MCF 10A (cell line): ENCODE results near the gene PCP2. TPM values are rescaled to one million over a fixed set of nuclear protein-coding genes. Genes with fewer than 3 reads are reported as not detected.

Experiments used
- BruUV-seq: library from RNA; stranded (reverse); fragments of 400-500 nt; replicated peaks from 2 replicates; lab custom pipeline; 2021; lab: Mats Ljungman, UMichigan
- CTCF ChIA-PET: fragments of 300-600 bp; sonication (Branson Sonifier 250); formaldehyde crosslinking; extraction: SDS; loops from one replicate; lab custom pipeline; 2021; ENCODE audit warnings: antibody characterized with exemption, inconsistent platforms; lab: Yijun Ruan, JAX
- POLR2A ChIA-PET: fragments of 300-600, 350-650 bp; sonication (Branson Sonifier 250); formaldehyde crosslinking; extraction: SDS; loops from one replicate; lab custom pipeline; 2020; ENCODE audit warnings: antibody characterized with exemption, inconsistent platforms; lab: Yijun Ruan, JAX
- DNase-seq: peaks from one replicate; pipeline ENCODE4 v3.0.0-alpha.2; 2018; ENCODE audit not compliant: unreplicated experiment
- H3K27ac Mint-ChIP-seq: one replicate; pipeline ENCODE4 v1.8.0; 2022; ENCODE audit warnings: mild to moderate bottlenecking, low read depth, mixed read lengths; ENCODE audit not compliant: unreplicated experiment
- H3K27me3 Mint-ChIP-seq: one replicate; pipeline ENCODE4 v1.8.0; 2022; ENCODE audit warnings: mixed read lengths; ENCODE audit not compliant: insufficient read depth, unreplicated experiment
- H3K36me3 Mint-ChIP-seq: one replicate; pipeline ENCODE4 v1.8.0; 2022; ENCODE audit warnings: mild to moderate bottlenecking, moderate library complexity, mixed read lengths; ENCODE audit not compliant: insufficient read depth, unreplicated experiment
- H3K4me1 Mint-ChIP-seq: one replicate; pipeline ENCODE4 v1.8.0; 2022; ENCODE audit warnings: mixed read lengths; ENCODE audit not compliant: insufficient read depth, unreplicated experiment
- H3K4me3 Mint-ChIP-seq: one replicate; pipeline ENCODE4 v1.8.0; 2022; ENCODE audit warnings: mild to moderate bottlenecking, moderate library complexity, mixed read lengths; ENCODE audit not compliant: unreplicated experiment
- H3K9me3 Mint-ChIP-seq: one replicate; pipeline ENCODE4 v1.8.0; 2022; ENCODE audit warnings: mixed read lengths; ENCODE audit not compliant: unreplicated experiment
- CTCF ChIP-seq: fragments of 200-600 bp; IDR thresholded peaks from one replicate; pipeline ENCODE4 v1.8.0; 2022; ENCODE audit warnings: antibody characterized with exemption, mild to moderate bottlenecking; ENCODE audit not compliant: unreplicated experiment
- intact Hi-C: fragments of 100-400 bp; cut with micrococcal nuclease; formaldehyde crosslinking; loops from 2 replicates; pipeline ENCODE4 v1.14.1; 2022
- microRNA-seq: library from miRNA; unstranded; fragments of <30 nt; microRNA quantifications from one replicate; pipeline ENCODE4 v1.2.0, GENCODE V29; 2022
- total RNA-seq: library from RNA; stranded (reverse); gene quantifications from 2 replicates; pipeline ENCODE4 v1.2.3, GENCODE V29; 2022

PCP2 gene
- total RNA-seq, 1 experiment from 2014 or later, result not detected

GRCh38 chr19:7582446-7582845, 51.1 kb downstream of the PCP2 start:
- intact Hi-C loops, result no loop called here
- Mint-ChIP-seq H3K36me3 (no peaks in the 10 kb centered on the region), H3K27me3 (peaks cover 25% of the 10 kb centered on the region), H3K4me3 (no peak overlapping the region), H3K9me3 (no peaks in the 10 kb centered on the region), H3K27ac (no peak overlapping the region), H3K4me1 (peaks cover 17% of the 10 kb centered on the region)
- DNase-seq, result peak; percentile 53
- CTCF ChIA-PET, result interaction anchor here (0.6 to 2.7 kb wide), 2 partner anchors 14 to 182 kb away, joined by 3 to 14 read pairs; no protein-coding TSS in a partner anchor
- no peak for TF ChIP-seq CTCF
- POLR2A ChIA-PET, result no interaction called here
- no TSS peak for BruUV-seq

Small RNA genes within 50 kb of the gene (microRNA-seq; reads per million reads assigned to microRNA genes)
- gene MIR6792, result not detected

Other genes starting within 250 kb of the PCP2 start
- gene PEX11G, start 144.7 kb downstream of the PCP2 start, total RNA-seq, result 5.5 and 6.4 TPM in 2 replicates
- 16.9 and 17.7 TPM in 2 replicates for gene ZNF358, start 117.6 kb downstream of the PCP2 start, total RNA-seq
- 10.8 and 13.9 TPM in 2 replicates for gene MCOLN1, start 111.1 kb downstream of the PCP2 start, total RNA-seq
- 75.8 and 96.1 TPM in 2 replicates for gene PNPLA6, start 98.0 kb downstream of the PCP2 start, total RNA-seq
- gene CAMSAP3, start 37.9 kb downstream of the PCP2 start, total RNA-seq, result 6.7 and 9.1 TPM in 2 replicates
- gene XAB2, start 4.2 kb downstream of the PCP2 start, total RNA-seq, result 28.7 and 29.4 TPM in 2 replicates
- gene PET100, start 3.9 kb downstream of the PCP2 start, total RNA-seq, result 53.9 and 101 TPM in 2 replicates
- gene STXBP2, start 3.4 kb upstream of the PCP2 start, total RNA-seq, result 94.4 and 102 TPM in 2 replicates
- not detected in 2 replicates for gene RETN, start 35.3 kb upstream of the PCP2 start, total RNA-seq
- gene MCEMP1, start 43.4 kb upstream of the PCP2 start, total RNA-seq, result 0.44 TPM in 1 of 2 replicates, not detected in the other
- 123 and 155 TPM in 2 replicates for gene TRAPPC5, start 47.1 kb upstream of the PCP2 start, total RNA-seq
- gene FCER2, start 68.4 kb upstream of the PCP2 start, total RNA-seq, result not detected in 2 replicates
- gene CLEC4G, start 98.4 kb upstream of the PCP2 start, total RNA-seq, result not detected in 2 replicates
- gene CD209, start 113.8 kb upstream of the PCP2 start, total RNA-seq, result not detected in 2 replicates
- not detected in 2 replicates for gene CLEC4M, start 129.5 kb upstream of the PCP2 start, total RNA-seq
- gene EVI5L, start 196.5 kb upstream of the PCP2 start, total RNA-seq, result 23.6 and 25.7 TPM in 2 replicates
- 0.10 and 0.26 TPM in 2 replicates for gene PRR36, start 240.7 kb upstream of the PCP2 start, total RNA-seq